Mesothelial cell of epicardium (in vitro differentiated cells): ENCODE results near the gene TMEM89. TPM values are rescaled to one million over a fixed set of nuclear protein-coding genes. Genes with fewer than 3 reads are reported as not detected.
A peak's percentile ranks its signal among the peaks of the same experiment; 100 is the strongest.

ENCODE experiments used
- DNase-seq, 2 experiments: peaks; one replicate each; pipeline ENCODE4 v3.0.0; 2021; ENCODE audit warnings: low spot score in 2 of 2; ENCODE audit not compliant: unreplicated experiment in 2 of 2
- H3K27ac Mint-ChIP-seq: 2 replicates; pipeline ENCODE4 v1.8.0; 2021; ENCODE audit warnings: mixed read lengths
- H3K27me3 Mint-ChIP-seq: 2 replicates; pipeline ENCODE4 v1.8.0; 2021; ENCODE audit warnings: low read depth, mixed read lengths
- H3K36me3 Mint-ChIP-seq: 2 replicates; pipeline ENCODE4 v1.8.0; 2021; ENCODE audit warnings: mixed read lengths
- H3K4me1 Mint-ChIP-seq: 2 replicates; pipeline ENCODE4 v1.8.0; 2021; ENCODE audit warnings: mixed read lengths
- H3K4me3 Mint-ChIP-seq: 2 replicates; pipeline ENCODE4 v1.8.0; 2021; ENCODE audit warnings: mild to moderate bottlenecking, moderate library complexity, mixed read lengths
- H3K9me3 Mint-ChIP-seq: 2 replicates; pipeline ENCODE4 v1.8.0; 2021; ENCODE audit warnings: mixed read lengths
- total RNA-seq: library from RNA; stranded (reverse); gene quantifications from 3 replicates; pipeline ENCODE4 v1.2.1, GENCODE V29; 2021
- TF ChIP-seq, protein P1 (sequence below): fragments of 200-600 bp; sonication (generic); IDR thresholded peaks from one replicate; pipeline ENCODE4 v1.5.0; 2021; ENCODE audit warnings: antibody characterized with exemption; ENCODE audit not compliant: unreplicated experiment

The TMEM89 gene
- total RNA-seq, 1 donor from 2014 or later = not detected

DNA sequence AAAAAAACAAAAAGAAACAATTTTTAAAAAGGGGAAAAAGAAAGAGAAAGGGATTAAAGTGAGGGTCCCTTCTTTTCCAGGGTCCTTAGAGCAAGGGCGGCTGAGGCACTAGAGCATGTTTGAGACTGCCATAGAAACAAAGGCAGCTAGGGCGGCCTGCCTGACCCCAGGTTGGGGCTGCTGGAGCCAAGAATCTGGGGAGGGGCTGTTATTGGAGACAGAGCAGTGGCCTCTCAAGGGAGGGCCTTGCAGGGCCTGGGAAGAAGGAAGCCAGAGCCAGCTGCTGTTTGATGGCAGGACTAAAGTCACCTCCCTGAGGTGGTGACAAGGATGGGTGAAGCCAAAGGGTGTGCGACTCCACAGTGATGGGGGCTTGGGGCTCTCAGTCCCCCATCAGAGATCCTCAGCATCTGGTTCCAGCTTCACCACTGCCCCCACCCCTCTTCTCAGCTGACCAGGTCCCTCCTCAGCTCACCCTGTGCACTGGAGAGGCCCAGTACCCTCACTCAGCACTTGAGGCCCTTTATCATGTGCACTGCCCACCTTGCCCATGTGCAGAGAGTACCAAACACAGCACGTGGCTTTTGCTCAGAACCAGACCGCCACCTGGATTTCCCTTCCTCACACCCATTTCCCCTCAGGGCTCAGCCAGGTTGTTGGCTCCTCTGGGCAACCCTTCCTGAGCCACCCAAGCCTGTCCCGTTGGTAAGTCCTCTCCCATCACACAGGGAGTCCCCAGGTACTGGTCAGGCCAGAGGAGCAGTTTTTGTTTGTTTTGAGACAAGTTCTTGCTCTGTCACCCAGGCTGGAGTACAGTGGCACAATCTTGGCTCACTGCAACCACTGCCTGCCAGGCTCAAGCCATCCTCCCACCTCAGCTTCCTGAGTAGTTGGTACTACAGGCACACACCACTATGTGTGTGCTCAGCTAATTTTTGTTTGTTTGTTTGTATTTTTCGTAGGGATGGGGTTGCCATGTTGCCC lies 1.7 kb downstream of the TMEM89 start:
- H3K27me3 Mint-ChIP-seq = no peaks in the 10 kb centered on the region
- no peaks in the 10 kb centered on the region for H3K4me1 Mint-ChIP-seq
- TF ChIP-seq, protein P1, sequence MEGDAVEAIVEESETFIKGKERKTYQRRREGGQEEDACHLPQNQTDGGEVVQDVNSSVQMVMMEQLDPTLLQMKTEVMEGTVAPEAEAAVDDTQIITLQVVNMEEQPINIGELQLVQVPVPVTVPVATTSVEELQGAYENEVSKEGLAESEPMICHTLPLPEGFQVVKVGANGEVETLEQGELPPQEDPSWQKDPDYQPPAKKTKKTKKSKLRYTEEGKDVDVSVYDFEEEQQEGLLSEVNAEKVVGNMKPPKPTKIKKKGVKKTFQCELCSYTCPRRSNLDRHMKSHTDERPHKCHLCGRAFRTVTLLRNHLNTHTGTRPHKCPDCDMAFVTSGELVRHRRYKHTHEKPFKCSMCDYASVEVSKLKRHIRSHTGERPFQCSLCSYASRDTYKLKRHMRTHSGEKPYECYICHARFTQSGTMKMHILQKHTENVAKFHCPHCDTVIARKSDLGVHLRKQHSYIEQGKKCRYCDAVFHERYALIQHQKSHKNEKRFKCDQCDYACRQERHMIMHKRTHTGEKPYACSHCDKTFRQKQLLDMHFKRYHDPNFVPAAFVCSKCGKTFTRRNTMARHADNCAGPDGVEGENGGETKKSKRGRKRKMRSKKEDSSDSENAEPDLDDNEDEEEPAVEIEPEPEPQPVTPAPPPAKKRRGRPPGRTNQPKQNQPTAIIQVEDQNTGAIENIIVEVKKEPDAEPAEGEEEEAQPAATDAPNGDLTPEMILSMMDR = no peak
- H3K36me3 Mint-ChIP-seq = peaks cover 10% of the 10 kb centered on the region
- no peak for DNase-seq
- peaks cover 7% of the 10 kb centered on the region for H3K9me3 Mint-ChIP-seq
- no peak overlapping the region for H3K4me3 Mint-ChIP-seq
- H3K27ac Mint-ChIP-seq = no peak overlapping the region

- H3K27me3 Mint-ChIP-seq = no peaks in the 10 kb centered on the region
- no peak for DNase-seq
- H3K27ac Mint-ChIP-seq = no peak overlapping the region
- TF ChIP-seq, protein P1 = no peak
- H3K4me1 Mint-ChIP-seq = no peaks in the 10 kb centered on the region
- peaks cover 12% of the 10 kb centered on the region for H3K36me3 Mint-ChIP-seq
- H3K4me3 Mint-ChIP-seq = no peak overlapping the region
- H3K9me3 Mint-ChIP-seq = peaks cover 7% of the 10 kb centered on the region
These were observed 4.0 kb downstream of the TMEM89 start for GRCh38 chr3:48617559-48617958.

GRCh38 chr3:48614044-48614443 lies 7.5 kb downstream of the TMEM89 start:
- peaks cover 11% of the 10 kb centered on the region for H3K36me3 Mint-ChIP-seq
- H3K4me1 Mint-ChIP-seq = peaks cover 5% of the 10 kb centered on the region
- peaks cover 7% of the 10 kb centered on the region for H3K9me3 Mint-ChIP-seq
- peaks cover 5% of the 10 kb centered on the region for H3K27me3 Mint-ChIP-seq
- DNase-seq = no peak
- H3K27ac Mint-ChIP-seq = no peak overlapping the region
- no peak overlapping the region for H3K4me3 Mint-ChIP-seq
- TF ChIP-seq, protein P1 = no peak

- DNase-seq = no peak
- no peak overlapping the region for H3K4me3 Mint-ChIP-seq
- peaks cover 15% of the 10 kb centered on the region for H3K4me1 Mint-ChIP-seq
- TF ChIP-seq, protein P1 = no peak
- no peak overlapping the region for H3K27ac Mint-ChIP-seq
- peaks cover 3% of the 10 kb centered on the region for H3K9me3 Mint-ChIP-seq
- peaks cover 10% of the 10 kb centered on the region for H3K36me3 Mint-ChIP-seq
- H3K27me3 Mint-ChIP-seq = peaks cover 5% of the 10 kb centered on the region
These were observed 9.3 kb downstream of the TMEM89 start for GRCh38 chr3:48612309-48612708.

GRCh38 chr3:48609088-48610005 lies 12.2 kb downstream of the TMEM89 start, which contains the start of gene UQCRC1:
Gene UQCRC1 (minus strand): TSS chr3:48609646. CDS start chr3:48609620, 26 bp downstream.
- peaks cover 5% of the 10 kb centered on the region for H3K27me3 Mint-ChIP-seq
- DNase-seq = peak; percentile 87 to 95
- peaks cover 10% of the 10 kb centered on the region for H3K36me3 Mint-ChIP-seq
- H3K4me3 Mint-ChIP-seq = peak within 1 kb of the TSS; percentile 100
- TF ChIP-seq, protein P1 = peak; percentile 72
- no peaks in the 10 kb centered on the region for H3K9me3 Mint-ChIP-seq
- peak within 1 kb of the TSS; percentile 98 for H3K27ac Mint-ChIP-seq
- H3K4me1 Mint-ChIP-seq = peaks cover 15% of the 10 kb centered on the region
